Activated T-cell treated with anti-CD3 and anti-CD28 coated beads, Interleukin-2, amount 50 U/mL, for 4 hours (primary cell): ENCODE results near the gene L1TD1. TPM values are rescaled to one million over a fixed set of nuclear protein-coding genes. Genes with fewer than 3 reads are reported as not detected.
"Not testable (repeated sequence)": the region's sequence is repeated elsewhere in the genome, so short reads cannot be mapped to it uniquely, and the experiment has no call there.

ENCODE experiments used
- ATAC-seq, 2 donors: fragments of 200-7000 bp; cut with Tn5 transposase; one replicate each; pipeline ENCODE4 v1.10.0; 2021
- DNase-seq: peaks from one replicate; pipeline ENCODE4 v3.0.0-alpha.2; 2020
- H3K27me3 Mint-ChIP-seq: one replicate; pipeline ENCODE4 v1.8.0; 2021; ENCODE audit warnings: low read depth, mixed read lengths
- H3K36me3 Mint-ChIP-seq: one replicate; pipeline ENCODE4 v1.8.0; 2022; ENCODE audit warnings: mixed read lengths; ENCODE audit not compliant: insufficient read depth
- H3K4me1 Mint-ChIP-seq: one replicate; pipeline ENCODE4 v1.8.0; 2021; ENCODE audit warnings: low read depth, mixed read lengths
- H3K4me3 Mint-ChIP-seq: one replicate; pipeline ENCODE4 v1.8.0; 2021; ENCODE audit warnings: mild to moderate bottlenecking, moderate library complexity, mixed read lengths
- H3K9me3 Mint-ChIP-seq: one replicate; pipeline ENCODE4 v1.8.0; 2021; ENCODE audit warnings: mixed read lengths
- total RNA-seq, 3 donors: library from RNA; stranded (reverse); gene quantifications; one replicate each; pipeline ENCODE4 v1.2.1, GENCODE V29; 2021

Gene L1TD1
- total RNA-seq, 3 donors from 2014 or later, result 0.13 to 0.19 (median 0.18) TPM

DNA sequence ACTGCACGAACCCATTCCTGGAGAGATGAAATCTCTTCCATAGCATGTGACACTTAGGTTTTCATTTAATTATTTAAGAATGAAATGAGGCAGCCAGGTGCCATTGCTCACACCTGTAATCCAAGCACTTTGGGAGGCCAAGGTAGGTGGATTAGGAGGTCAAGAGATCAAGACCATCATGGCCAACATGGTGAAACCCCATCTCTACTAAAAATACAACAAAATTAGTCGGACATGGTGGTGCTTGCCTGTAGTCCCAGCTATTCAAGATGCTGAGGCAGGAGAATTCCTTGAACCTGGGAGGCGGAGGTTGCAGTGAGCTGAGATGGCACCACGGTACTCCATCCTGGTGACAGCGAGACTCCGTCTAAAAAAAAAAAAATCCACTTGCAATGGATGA, 17.8 kb downstream of the L1TD1 start:
- H3K4me1 Mint-ChIP-seq, result no peaks in the 10 kb centered on the region
- no peak for DNase-seq
- H3K27me3 Mint-ChIP-seq, result no peaks in the 10 kb centered on the region
- no peak overlapping the region for H3K4me3 Mint-ChIP-seq
- ATAC-seq, result no peak
- H3K9me3 Mint-ChIP-seq, result peaks cover 16% of the 10 kb centered on the region
- H3K36me3 Mint-ChIP-seq, result no peaks in the 10 kb centered on the region

DNA sequence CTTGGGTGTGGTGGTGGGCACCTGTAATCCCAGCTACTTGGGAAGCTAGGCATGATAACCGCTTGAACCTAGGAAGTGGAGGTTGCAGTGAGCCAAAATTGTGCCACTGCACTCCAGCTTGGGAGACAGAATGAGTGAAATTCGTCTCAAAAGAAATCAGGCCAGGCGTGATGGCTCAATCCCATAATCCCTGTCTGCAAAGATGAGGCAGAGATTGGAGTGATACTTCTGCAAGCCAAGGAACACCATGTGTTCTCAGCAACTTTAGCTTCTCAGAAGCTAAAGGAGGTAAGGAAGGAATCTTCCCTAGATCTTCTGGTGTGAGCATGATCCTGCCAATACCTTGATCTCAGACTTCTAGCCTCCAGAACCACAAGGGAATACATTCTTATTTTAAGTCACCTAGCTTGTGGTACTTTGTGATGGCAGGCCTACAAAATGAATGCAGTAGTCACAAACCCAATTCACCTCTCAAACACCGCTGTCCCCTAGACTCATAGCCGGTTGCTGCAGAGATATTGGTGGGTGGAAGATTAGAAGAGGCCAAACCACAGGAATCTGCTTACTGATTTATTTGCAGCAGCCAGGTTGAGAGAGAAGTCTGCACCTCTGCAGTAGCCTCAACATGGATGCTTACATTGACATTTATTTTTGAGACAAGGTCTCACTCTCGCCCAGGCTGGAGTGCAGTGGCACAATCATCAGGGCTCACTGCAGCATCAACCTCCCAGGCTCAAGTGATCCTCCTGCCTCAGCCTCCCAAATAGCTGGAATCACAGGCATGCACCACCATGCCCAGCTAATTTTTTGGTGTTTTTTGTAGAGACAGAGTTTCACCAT, 18.6 kb downstream of the L1TD1 start:
- DNase-seq, result no peak
- Mint-ChIP-seq H3K36me3 (no peaks in the 10 kb centered on the region), H3K9me3 (peaks cover 16% of the 10 kb centered on the region), H3K4me3 (no peak overlapping the region), H3K27me3 (no peaks in the 10 kb centered on the region), H3K4me1 (no peaks in the 10 kb centered on the region)
- ATAC-seq, result no peak

DNA sequence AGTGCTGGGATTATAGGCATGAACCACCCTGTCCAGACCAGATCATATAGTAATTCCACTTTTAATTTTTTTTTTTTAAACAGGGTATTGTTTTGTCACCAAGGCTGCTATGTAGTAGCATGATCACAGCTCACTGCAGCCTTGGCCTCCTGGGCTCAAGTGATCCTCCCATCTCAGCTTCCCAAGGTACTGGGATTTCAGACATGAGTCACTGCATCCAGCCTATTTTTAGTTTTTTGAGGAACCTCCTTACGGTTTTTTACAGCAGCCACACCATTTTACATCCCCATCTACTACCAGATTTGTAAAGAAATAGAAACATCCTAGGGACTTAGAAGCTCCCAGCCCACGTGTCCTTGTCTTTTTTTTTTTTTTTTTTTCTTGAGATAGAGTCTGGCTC, 24.0 kb downstream of the L1TD1 start:
- DNase-seq (no peak), ATAC-seq (no peak)
- Mint-ChIP-seq H3K4me3 (no peak overlapping the region), H3K9me3 (no peaks in the 10 kb centered on the region), H3K4me1 (no peaks in the 10 kb centered on the region), H3K36me3 (no peaks in the 10 kb centered on the region), H3K27me3 (no peaks in the 10 kb centered on the region)

DNA sequence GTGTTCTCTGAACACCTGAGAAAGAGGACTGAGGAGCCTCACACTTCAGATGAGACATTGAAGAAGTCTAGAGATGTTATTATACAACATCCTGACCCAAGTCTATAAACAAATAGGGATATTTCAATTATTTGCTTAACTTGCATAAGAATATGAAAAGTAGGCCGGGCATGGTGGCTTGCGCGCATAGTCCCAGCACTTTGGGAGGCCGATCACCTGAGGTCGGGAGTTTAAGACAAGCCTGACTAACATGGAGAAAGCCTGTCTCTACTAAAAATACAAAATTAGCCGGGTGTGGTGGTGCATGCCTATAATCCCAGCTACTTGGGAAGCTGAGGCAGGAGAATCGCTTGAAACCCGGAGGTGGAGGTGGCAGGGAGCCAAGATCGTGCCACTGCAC, 25.8 kb downstream of the L1TD1 start:
- not testable (repeated sequence) for H3K36me3 Mint-ChIP-seq, H3K9me3 Mint-ChIP-seq

DNA sequence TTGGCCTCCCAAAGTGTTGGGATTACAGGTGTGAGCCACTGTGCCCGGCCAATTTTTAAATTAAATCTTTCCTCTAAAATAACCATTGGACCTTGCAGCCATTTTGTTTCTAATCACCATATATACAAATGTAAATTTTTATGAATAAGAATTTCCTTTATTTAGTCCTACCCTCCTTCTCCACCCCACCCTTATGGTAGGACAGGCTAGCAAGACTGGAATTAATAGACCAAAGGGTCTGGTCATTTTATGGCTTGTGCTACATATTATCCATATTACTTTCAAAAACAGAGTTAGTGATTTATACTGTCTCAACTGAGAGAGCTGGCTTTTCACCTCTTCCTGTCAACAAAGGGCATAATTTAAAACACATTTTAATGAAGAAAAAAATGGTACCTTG, 26.5 kb downstream of the L1TD1 start:
- Mint-ChIP-seq H3K36me3 (no peaks in the 10 kb centered on the region), H3K27me3 (no peaks in the 10 kb centered on the region), H3K4me3 (no peak overlapping the region), H3K9me3 (no peaks in the 10 kb centered on the region), H3K4me1 (no peaks in the 10 kb centered on the region)
- no peak for ATAC-seq
- no peak for DNase-seq

More for the DNA sequence above, 25.8 kb downstream of the L1TD1 start:
- H3K4me1 Mint-ChIP-seq, ATAC-seq, H3K4me3 Mint-ChIP-seq, H3K27me3 Mint-ChIP-seq, DNase-seq: not testable (repeated sequence)

DNA sequence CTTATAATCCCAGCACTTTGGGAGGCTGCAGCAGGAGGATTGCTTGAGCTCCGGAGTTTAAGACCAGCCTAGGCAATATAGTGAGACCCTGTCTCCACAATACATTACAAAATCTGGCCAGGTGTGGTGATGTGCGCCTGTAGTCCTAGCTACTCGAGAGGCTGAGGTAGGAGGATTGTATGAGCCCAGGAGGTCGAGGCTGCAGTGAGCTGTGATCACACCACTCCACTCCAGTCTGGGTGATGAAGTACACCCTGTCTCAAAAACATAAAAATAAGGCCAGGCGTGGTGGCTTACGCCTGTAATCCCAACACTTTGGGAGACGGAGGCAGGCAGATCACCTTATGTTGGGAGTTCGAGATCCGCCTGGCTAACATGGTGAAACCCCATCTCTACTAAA, 27.7 kb downstream of the L1TD1 start:
- Mint-ChIP-seq H3K4me1 (no peaks in the 10 kb centered on the region), H3K27me3 (no peaks in the 10 kb centered on the region), H3K9me3 (no peaks in the 10 kb centered on the region), H3K36me3 (no peaks in the 10 kb centered on the region), H3K4me3 (no peak overlapping the region)
- no peak for ATAC-seq
- DNase-seq, result no peak

DNA sequence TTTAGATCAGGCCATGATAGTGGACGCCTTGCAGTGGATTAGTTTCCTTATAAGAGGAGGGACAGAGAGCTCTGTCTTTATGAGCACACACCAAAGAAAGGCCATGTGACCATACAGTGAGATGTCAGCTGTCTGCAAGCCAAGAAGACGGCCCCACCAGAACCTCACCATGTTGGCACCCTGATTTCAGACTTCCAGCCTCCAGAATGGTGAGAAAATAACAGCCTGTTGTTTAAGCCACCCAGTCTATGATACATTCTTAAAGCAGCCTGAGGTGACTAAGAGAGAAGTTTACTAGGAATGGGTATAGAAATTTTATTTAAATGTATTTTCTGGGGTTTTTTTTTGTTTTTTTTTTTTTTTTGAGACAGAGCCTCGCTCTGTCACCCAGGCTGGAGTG, 29.5 kb downstream of the L1TD1 start:
- Mint-ChIP-seq H3K4me1 (no peaks in the 10 kb centered on the region), H3K36me3 (no peaks in the 10 kb centered on the region), H3K27me3 (no peaks in the 10 kb centered on the region), H3K9me3 (no peaks in the 10 kb centered on the region), H3K4me3 (no peak overlapping the region)
- DNase-seq, result no peak
- ATAC-seq, result no peak

DNA sequence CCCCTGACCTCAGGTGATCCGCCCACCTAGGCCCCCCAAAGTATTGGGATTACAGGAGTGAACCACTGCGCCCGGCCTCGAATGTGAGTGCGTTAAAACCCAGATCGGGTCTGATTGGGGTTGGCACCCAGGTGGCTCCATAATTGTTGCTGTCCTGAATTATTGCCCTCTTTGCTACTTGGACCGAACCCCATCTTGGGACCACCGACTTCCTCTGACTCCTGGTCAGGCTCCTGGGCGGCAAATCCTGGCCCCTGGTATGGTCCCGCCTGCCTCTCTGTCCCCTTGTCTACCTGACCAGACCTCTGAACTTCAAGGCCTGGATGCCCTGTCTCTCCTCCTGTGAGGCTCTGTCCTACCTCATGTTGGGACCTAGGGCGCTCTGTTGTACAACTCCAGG, 32.8 kb downstream of the L1TD1 start:
- H3K27me3 Mint-ChIP-seq, result no peaks in the 10 kb centered on the region
- H3K9me3 Mint-ChIP-seq, result no peaks in the 10 kb centered on the region
- no peaks in the 10 kb centered on the region for H3K36me3 Mint-ChIP-seq
- H3K4me1 Mint-ChIP-seq, result no peaks in the 10 kb centered on the region
- no peak overlapping the region for H3K4me3 Mint-ChIP-seq
- DNase-seq (no peak), ATAC-seq (no peak)

DNA sequence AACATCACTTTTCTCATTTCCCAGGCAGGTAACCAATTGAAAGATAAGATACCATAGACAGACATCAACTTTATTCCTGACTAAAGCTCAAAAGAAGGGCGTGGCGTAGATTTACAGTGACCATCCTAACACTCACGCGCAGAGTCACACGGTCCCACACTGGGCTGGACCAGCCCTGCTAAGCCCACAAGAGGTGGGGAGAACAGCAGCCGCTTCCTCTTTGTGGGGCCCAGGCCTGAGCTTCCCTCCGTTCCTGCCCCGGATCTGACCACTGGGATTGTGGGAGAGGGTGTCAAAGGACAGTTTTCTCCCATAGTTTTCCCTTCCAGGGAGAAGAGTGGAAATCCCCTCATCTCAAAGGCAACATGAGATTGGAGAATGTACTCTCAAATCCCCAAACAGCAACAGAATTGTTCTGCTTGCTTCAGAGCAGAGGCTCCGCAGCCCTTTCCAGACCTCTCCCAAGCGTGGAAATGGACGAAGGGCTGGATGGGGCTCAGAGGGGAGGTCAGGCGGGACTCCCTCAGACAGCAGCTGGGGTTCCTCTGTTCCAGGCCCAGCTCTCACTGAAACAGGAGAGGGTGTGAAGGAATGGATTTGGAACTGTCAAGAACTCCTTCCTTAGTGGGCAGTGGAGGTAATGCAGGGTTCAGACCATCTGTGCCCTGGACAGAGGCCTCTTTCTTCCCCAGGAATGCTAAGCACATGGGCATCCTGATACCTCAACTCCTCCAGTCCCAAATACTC, 33.7 kb downstream of the L1TD1 start:
- Mint-ChIP-seq H3K9me3 (no peaks in the 10 kb centered on the region), H3K4me1 (no peaks in the 10 kb centered on the region), H3K4me3 (no peak overlapping the region), H3K27me3 (no peaks in the 10 kb centered on the region), H3K36me3 (no peaks in the 10 kb centered on the region)
- ATAC-seq (no peak), DNase-seq (no peak)

DNA sequence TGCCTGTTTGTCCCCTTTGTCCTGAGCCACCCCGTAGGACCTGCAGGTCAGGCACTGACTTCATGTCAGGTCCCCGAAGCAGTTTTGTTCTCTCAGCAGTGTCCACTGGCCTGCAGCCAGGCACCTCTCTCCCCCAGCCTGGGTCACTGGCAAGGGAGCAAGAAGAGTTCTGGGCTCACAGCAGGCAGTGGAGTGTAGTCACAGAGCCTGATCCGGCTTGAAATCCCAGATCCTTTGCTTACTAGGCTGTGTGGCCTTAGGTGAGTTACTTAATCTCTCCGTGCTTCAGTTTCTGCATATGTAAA, 34.2 kb downstream of the L1TD1 start:
- Mint-ChIP-seq H3K36me3 (no peaks in the 10 kb centered on the region), H3K27me3 (no peaks in the 10 kb centered on the region), H3K4me1 (no peaks in the 10 kb centered on the region)

DNA sequence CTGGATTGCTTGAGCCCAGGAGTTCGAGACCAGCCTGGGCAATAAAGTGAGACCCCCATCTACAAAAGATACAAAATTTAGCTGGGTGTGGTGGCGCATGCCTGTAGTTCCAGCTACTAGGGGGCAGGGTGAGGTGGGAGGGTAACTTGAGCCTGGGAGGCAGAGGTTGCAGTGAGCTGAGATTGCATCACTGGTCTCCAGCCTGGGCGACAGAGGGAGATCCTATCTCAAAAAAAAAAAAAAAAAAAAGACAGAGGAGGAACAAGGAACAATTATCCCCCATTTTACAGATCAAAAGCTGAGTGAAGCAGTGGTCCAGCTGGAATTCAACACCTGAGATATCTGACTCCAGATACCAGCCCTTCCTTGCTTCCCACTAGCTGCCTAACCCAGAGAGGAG, 34.8 kb downstream of the L1TD1 start:
- Mint-ChIP-seq H3K36me3 (no peaks in the 10 kb centered on the region), H3K4me1 (no peaks in the 10 kb centered on the region), H3K9me3 (no peaks in the 10 kb centered on the region), H3K27me3 (no peaks in the 10 kb centered on the region), H3K4me3 (no peak overlapping the region)
- ATAC-seq (no peak), DNase-seq (no peak)

More for the DNA sequence above, 34.2 kb downstream of the L1TD1 start:
- no peaks in the 10 kb centered on the region for H3K9me3 Mint-ChIP-seq
- H3K4me3 Mint-ChIP-seq, result no peak overlapping the region
- ATAC-seq, result no peak
- no peak for DNase-seq

DNA sequence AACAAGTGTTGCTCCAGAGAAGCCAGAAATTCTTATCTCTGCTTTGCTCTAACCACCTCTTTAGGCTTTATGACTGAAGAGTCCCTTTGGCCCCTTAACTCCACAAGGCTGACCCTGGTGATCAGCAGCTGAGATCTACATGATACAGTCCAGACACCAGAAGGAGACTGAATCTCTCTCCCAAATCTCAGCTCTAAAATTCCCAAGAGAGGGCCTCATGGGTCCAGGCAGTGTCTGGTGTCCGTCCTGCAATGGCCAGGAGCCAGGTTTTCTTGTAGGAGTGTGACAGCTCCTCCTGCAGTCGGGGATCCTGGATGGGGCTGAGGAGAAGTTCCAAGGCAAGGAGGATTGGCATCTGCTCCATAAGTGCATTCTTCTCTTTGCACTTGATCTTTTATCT, 35.3 kb downstream of the L1TD1 start:
- H3K4me1 Mint-ChIP-seq, result no peaks in the 10 kb centered on the region
- H3K36me3 Mint-ChIP-seq, result no peaks in the 10 kb centered on the region
- no peaks in the 10 kb centered on the region for H3K9me3 Mint-ChIP-seq
- ATAC-seq (no peak), DNase-seq (no peak)
- no peaks in the 10 kb centered on the region for H3K27me3 Mint-ChIP-seq
- no peak overlapping the region for H3K4me3 Mint-ChIP-seq

DNA sequence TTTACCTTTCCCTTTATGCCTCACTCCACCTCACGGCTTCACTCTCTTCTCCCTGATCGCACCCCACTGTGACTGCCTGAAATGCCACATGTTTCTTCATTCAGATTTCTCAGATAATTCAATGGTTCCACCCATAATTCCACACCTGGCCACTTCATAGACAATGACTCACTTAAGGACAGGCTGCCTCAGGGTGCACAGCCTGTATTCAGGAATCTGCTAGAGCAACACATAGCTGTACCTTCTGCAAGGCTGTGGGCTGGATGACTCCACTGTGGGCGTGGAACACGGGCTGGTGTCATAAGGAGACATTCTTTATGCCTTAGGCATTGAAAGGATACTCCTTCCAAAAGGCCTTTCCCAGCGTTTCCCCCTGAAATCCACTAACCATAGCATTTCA, 36.1 kb downstream of the L1TD1 start:
- H3K4me3 Mint-ChIP-seq, result no peak overlapping the region
- ATAC-seq (no peak), DNase-seq (no peak)
- H3K4me1 Mint-ChIP-seq, result no peaks in the 10 kb centered on the region
- no peaks in the 10 kb centered on the region for H3K36me3 Mint-ChIP-seq
- H3K27me3 Mint-ChIP-seq, result no peaks in the 10 kb centered on the region
- no peaks in the 10 kb centered on the region for H3K9me3 Mint-ChIP-seq

DNA sequence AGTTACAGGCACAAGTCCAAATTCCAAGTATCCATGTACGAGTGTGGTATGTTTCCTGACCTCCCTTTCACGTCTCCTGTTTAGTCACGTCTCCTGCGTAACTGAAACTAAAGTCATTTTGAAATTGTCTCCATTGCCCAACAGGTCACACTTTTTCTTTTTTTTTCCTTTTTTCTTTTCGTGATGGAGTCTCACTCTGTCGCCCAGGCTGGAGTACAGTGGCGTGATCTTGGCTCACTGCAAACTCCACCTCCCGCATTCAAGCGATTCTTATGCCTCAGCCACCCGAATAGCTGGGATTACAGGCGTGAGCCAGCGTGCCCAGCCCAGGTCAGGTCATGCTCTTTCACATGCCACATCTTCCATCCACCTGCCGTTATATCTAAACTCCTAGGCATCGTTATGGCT, 38.2 kb downstream of the L1TD1 start:
- no peaks in the 10 kb centered on the region for H3K36me3 Mint-ChIP-seq
- no peaks in the 10 kb centered on the region for H3K27me3 Mint-ChIP-seq
- DNase-seq, result no peak
- H3K9me3 Mint-ChIP-seq, result no peaks in the 10 kb centered on the region
- H3K4me3 Mint-ChIP-seq, result no peak overlapping the region
- ATAC-seq, result no peak
- H3K4me1 Mint-ChIP-seq, result no peaks in the 10 kb centered on the region

DNA sequence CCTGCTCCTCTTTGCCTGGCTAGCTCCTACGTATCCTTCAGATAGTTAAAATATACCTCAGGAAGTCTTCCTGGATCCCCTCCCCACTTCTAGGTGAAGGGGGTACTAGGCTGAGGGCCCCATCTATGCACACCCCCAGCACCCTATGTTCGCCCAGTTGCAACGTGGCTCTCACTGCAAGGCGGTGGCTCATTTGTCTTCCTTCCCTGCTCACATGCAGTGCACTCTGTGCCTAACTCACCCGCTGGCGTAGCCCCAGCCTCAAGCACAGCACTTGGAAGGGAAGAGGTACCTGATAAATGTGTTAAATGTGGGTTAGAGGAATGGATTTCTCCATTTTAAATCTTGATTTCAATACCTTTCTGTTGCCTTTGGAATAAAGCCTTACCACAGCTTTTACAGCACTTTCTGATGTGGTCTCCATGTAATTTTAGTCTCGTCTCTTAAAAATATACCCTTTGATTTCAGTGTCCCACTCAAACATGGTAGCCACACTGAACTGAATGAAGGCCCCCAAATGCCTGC, 39.3 kb downstream of the L1TD1 start:
- ATAC-seq, result no peak
- DNase-seq, result no peak
- Mint-ChIP-seq H3K4me3 (no peak overlapping the region), H3K9me3 (no peaks in the 10 kb centered on the region), H3K27me3 (no peaks in the 10 kb centered on the region), H3K36me3 (no peaks in the 10 kb centered on the region), H3K4me1 (no peaks in the 10 kb centered on the region)
